ENCODE data around the gene DDC.

DDC gene

GRCh38 chr7:50513166-50513871 is 51.9 kb downstream of the DDC start:
- DNase-seq (ENCODE audit: low spot score) = no peak

GRCh38 chr7:50512384-50512783 is 52.8 kb downstream of the DDC start:
- DNase-seq (ENCODE audit: low spot score) = no peak

DNA sequence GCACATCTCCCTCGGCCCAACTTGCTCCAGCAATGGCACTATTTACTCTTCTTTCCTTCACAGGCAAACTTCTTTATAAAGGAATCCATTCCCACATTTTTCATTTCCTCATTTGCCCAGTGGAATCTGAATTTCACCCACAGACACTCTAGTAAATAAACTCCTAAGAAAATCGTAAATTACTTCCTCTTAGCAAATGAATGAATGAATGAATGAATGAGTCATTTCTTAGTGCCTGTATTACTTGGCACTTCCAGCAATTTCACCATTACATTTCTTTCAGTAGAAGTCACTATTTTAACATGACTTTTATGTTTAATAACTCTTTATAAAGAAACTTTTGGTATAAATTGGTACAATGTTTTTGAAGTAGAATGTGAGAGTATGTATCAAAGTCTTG is 55.7 kb downstream of the DDC start:
- DNase-seq (ENCODE audit: low spot score) = no peak

DNA sequence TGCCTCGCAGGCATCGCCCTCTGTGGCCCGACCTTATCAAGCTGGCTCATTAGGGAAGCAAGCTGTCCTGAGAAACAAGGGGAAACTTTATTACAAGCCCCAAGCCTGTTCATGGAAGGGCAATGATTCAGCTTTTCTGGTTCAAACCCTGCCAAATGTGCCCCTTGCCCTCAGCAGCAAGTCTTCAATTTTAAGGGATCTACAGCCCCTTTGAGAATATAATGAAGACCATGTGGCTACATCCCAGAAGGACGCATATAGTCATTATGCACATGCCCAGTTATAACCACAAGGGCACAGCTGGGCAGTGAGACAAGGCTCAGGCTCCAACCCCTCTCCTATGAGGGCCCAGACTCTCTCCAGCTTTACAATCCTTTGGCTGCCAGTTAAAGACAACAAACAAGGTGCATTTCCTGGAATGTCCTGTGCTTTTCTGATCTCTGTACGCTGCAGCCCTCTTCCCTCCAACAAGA is 56.7 kb downstream of the DDC start:
- DNase-seq (ENCODE audit: low spot score) = no peak

DNA sequence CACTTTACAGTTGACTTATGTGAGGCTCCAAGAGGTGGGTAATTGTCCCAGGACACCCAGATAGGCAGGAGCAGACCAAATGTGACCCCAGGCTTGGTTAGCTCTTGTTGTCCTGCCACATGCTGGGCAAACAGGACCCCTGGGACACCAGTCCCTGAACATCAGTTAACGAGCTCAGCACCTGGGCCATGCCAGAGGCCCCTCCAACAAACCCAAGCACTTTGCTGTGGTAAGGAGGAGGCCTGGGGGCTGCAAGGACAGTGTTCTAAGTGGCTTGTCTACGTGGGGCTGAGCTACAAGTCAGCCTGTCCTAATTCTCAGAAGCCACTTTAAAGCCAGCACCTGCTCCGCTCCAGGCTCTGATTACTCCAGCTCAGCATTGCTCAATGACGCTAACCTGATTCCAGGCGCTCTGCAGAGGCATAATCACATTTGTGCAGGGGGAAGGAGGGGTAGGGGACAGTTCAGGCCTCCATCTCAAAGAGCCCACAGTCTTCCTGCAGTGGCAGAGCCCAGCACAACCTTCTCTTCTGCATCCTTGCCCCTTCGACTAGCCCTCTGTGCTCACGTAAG is 57.2 kb downstream of the DDC start:
- no peak for DNase-seq (ENCODE audit: low spot score)

GRCh38 chr7:50505553-50506210 is 59.5 kb downstream of the DDC start:
- DNase-seq (ENCODE audit: low spot score) = no peak

DNA sequence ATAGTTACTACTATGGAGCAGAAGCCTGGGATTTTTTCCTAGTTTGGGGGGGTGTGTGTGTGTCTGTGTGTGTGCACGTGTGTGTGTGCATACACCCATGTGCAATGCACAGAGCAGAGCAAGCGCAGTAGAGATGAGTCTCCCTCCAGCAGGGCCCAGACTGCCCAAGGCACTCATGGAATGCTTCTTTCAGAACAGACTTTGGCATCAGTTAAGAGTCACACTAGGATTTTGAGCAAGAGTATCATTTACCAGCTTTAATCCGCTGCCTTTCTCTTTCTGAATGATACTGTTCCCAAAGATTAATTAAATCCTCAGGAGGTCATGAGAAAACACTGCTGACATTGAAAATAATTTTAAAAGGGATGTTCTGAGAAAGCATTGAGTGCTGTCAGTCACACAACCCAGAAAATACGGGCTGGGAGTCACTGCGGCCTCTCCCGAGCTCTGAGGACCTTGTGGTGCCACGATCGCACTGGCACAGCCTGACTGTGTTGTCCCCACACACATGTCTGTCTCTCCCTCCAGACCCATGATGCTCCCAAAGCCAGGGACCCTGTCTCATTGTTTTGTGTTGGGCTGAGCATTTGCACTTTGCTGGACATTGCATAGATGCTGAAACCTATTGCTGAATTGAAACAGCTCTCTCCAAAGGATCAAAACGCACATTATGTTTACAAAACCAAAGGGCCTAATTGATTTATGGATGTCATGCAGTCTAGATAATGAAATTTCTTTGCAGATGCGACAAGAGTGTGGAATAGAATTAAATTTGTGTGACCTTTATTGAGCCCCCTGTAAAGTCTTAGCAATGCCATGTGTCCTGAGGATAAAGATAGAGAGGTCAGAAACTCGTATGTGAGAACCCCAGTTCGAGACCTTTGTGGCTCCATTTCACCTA is 60.3 kb downstream of the DDC start:
- no peak for DNase-seq (ENCODE audit: low spot score)

DNA sequence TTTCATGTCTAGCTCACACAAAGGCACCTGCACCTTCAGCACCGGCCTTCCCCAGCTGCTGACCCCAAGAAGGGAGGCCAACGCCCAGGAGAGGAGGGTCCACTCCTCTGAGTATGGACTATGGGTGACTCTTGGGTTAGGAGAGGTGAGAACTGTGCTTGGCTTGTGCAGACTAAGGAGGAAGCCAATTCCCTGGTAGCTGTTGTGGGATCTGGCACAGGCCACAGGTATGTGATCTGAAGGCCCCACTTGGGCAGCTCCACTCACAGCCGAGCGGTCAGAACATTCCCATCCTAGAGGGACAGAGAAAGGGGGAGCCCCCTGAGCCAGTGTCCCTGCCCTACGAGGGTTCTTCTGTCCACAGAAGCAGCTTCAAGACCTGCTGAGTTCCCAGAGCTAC is 62.3 kb downstream of the DDC start:
- DNase-seq (ENCODE audit: low spot score) = no peak

GRCh38 chr7:50502001-50502684 is 63.1 kb downstream of the DDC start:
- DNase-seq (ENCODE audit: low spot score) = no peak

- DNase-seq (ENCODE audit: low spot score) = no peak
Measured at GRCh38 chr7:50499092-50499491, 66.1 kb downstream of the DDC start.

DNA sequence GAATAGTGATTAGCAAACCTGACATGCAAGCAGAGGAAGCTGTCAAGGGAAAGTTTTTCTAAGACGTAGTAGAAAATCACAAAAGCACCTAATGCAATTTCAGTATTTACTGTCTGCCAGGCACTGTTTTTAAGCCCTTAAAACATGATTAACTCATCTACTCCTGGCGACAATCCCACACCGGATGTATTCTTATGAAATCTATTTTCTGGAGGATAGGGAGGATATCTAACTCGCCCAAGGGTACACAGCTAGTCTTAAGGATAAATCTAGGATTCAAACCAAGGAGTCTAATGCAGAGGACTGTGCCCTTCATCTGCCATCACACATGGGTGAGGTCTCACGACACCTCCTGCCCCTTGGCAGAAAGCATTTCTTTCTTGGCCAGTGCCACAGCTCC is 67.2 kb downstream of the DDC start:
- no peak for DNase-seq (ENCODE audit: low spot score)

DNA sequence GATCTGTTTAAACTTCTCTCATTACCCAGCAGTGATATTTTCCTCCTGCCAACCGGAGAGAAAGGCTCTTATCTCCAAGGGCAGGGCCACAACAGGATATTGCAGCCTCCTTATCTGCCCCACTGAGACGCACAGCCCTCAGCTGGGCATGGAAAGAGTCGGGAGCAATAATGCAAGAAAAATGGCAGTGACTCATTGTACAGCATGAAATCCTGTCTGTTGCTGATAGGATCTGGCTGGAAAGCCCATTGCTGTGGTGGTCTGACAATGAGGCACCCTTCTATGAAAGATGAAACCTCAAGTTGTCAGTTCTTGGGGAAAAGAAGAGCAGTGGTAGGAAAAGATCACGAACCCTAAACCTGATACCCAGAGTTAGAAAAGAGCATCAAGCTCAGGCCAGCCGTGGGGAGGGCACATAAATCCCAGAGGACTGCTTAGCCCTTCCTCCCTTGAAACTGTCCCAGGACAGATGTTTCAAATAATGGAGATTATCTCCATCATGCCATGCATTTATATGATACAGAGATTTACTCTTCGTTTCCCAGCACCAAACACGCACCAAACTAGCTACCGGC is 68.0 kb downstream of the DDC start:
- DNase-seq (ENCODE audit: low spot score) = no peak

DNA sequence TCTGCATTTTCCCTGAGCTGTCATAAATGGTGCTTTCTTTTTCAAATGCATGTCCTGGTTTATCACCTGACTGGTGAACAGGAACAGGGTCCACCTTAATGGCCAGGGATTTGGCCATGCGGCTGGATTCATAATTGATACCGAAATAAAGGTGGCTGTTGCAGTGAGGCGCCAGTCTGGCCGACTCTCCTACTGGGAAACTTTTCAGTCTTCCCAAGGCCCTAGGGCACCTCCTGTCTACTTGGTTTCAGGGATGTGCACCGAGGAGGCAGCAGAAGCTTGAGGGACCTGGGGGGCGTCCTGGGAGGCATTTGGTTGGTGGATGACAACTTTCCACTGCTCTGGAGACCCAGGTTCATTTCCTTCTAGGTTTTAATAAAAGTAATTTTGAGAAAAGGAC is 68.6 kb downstream of the DDC start:
- no peak for DNase-seq (ENCODE audit: low spot score)

DNA sequence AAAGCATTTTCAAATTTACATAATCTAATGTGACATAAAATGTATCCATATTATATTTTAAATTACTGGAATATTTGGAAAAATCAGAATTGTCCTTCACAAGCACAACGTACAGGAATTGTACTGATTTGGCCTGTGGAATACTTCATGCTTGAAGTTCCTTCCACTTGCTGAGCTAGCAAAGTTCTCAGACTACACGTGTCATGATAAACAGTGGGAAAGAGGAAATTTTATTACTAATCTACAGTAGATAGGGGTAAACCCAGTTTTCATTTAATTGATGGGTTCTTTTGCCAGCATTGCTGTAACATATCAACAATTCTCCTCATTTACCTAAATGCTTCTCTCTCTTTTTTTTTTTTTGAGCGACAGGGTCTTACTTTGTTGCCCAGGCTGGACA is 69.5 kb downstream of the DDC start:
- DNase-seq (ENCODE audit: low spot score) = no peak

GRCh38 chr7:50492770-50493519 is 72.3 kb downstream of the DDC start:
- DNase-seq (ENCODE audit: low spot score) = no peak

DNA sequence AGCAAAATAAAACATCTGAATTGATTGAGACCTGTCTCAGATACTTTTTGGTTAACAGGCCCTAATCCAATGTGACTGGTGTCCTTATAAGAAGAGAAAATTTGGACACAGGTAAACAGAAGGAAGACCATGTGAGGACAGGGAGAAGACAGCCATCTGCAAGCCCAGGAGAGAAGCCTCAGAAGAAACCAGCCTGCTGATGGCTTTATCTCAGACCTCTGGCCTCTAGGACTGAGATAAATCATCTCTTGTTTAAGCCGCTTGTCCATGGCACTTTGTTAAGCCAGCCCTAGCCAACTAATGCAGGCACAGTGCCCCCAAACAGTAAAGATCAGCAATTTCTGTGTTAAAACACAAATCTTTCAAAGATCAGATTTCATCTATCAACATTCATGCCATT is 73.3 kb downstream of the DDC start:
- no peak for DNase-seq (ENCODE audit: low spot score)

DNA sequence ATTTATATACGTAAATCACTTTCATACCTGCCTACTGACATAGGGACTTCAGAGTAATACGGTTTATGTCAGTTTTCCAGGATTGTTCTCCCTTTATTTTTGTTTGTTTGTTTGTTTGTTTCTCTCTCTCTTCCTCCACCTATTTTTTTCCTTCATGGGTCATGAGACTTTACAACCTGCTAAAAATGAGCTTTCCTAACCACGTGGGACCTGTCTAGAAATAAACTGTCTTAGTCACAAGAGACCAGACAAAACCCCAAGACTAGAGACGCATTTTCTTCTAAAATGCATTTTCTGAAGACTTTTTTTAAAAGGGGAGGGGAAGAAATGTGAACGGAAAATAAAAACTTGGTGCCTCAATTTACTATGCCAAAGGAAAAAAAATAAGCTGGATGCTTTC is 74.0 kb downstream of the DDC start:
- no peak for DNase-seq (ENCODE audit: low spot score)

DNA sequence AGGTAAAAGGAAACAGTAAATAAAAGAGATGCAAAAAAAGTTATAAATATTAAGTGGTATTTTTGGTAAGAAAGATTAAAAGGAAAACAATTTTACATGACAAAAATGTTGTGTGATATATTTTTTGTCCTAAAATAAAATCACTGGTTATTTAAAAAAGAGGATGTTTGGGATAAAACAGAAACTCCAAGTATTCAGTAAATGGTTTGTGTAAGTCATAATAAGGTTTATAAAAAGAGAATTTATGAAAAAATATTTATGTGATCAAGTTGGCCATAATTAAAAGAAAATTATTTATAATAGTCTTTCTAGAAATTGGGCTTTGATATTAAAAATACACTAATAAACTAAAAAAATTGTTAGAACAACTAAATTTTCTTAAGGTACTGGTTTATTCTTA is 76.8 kb downstream of the DDC start:
- no peak for DNase-seq (ENCODE audit: low spot score)

DNA sequence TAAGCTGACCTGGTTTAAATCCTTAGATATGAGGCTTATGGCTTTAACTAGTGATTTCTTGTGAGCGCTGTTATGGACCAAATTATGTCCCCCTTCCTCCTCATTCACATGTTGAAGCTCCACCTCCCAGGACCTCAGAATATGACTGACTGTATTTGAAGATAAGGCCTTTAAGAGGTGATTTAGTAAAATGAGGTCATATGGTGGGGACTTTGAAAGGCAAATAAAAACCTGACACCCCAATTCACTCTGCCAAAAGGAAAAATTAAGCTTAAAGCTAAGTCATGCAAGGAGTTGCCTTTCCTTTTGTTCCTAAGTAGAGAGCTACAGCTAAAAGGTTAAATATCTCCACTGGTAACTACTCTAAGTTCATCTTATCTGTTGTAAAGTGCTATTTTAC is 78.7 kb downstream of the DDC start:
- DNase-seq (ENCODE audit: low spot score) = no peak

GRCh38 chr7:50481867-50482266 is 83.3 kb downstream of the DDC start:
- DNase-seq (ENCODE audit: low spot score) = no peak

GRCh38 chr7:50480797-50481196 is 84.4 kb downstream of the DDC start:
- no peak for DNase-seq (ENCODE audit: low spot score)

All from putamen (tissue), 1 donor.